Fibroblast of upper back skin (primary cell): ENCODE data around the gene MIPOL1.
A peak's percentile ranks its signal among the peaks of the same experiment; 100 is the strongest.
"Not testable (repeated sequence)": the region's sequence is repeated elsewhere in the genome, so short reads cannot be mapped to it uniquely, and the experiment has no call there.

Experiments used
- DNase-seq: peaks from one replicate; pipeline ENCODE4 v3.0.0-alpha.2; 2013

Gene MIPOL1

GRCh38 chr14:37406095-37406494 is 208.4 kb downstream of the MIPOL1 start:
- no peak for DNase-seq

- DNase-seq, result no peak
These were observed 213.5 kb downstream of the MIPOL1 start for GRCh38 chr14:37411079-37411735.

- DNase-seq, result no peak
These were observed 215.3 kb downstream of the MIPOL1 start for GRCh38 chr14:37413050-37413449.

GRCh38 chr14:37413504-37414003 is 215.8 kb downstream of the MIPOL1 start:
- no peak for DNase-seq

- no peak for DNase-seq
These were observed 218.5 kb downstream of the MIPOL1 start for GRCh38 chr14:37416264-37416663.

- no peak for DNase-seq
These were observed 219.4 kb downstream of the MIPOL1 start for GRCh38 chr14:37417151-37417550.

- no peak for DNase-seq
These were observed 220.1 kb downstream of the MIPOL1 start for GRCh38 chr14:37417833-37418232.

- no peak for DNase-seq
These were observed 222.9 kb downstream of the MIPOL1 start for GRCh38 chr14:37420622-37421021.

- no peak for DNase-seq
These were observed 224.6 kb downstream of the MIPOL1 start for GRCh38 chr14:37422319-37422718.

- no peak for DNase-seq
These were observed 225.0 kb downstream of the MIPOL1 start for GRCh38 chr14:37422748-37423147.

- no peak for DNase-seq
These were observed 231.2 kb downstream of the MIPOL1 start for GRCh38 chr14:37428954-37429353.

- no peak for DNase-seq
These were observed 231.9 kb downstream of the MIPOL1 start for GRCh38 chr14:37429618-37430017.

GRCh38 chr14:37434867-37435266 is 237.1 kb downstream of the MIPOL1 start:
- no peak for DNase-seq

- no peak for DNase-seq
These were observed 238.8 kb downstream of the MIPOL1 start for GRCh38 chr14:37436519-37436918.

- no peak for DNase-seq
These were observed 239.8 kb downstream of the MIPOL1 start for GRCh38 chr14:37437490-37437889.

GRCh38 chr14:37438444-37438843 is 240.7 kb downstream of the MIPOL1 start:
- DNase-seq, result no peak

- DNase-seq, result peak; percentile 62
These were observed 245.7 kb downstream of the MIPOL1 start for GRCh38 chr14:37443461-37443860.

GRCh38 chr14:37447883-37448391 is 250.2 kb downstream of the MIPOL1 start:
- DNase-seq, result no peak

- no peak for DNase-seq
These were observed 254.6 kb downstream of the MIPOL1 start for GRCh38 chr14:37452323-37452722.

- DNase-seq, result no peak
These were observed 256.2 kb downstream of the MIPOL1 start for GRCh38 chr14:37453985-37454384.

GRCh38 chr14:37457334-37457733 is 259.6 kb downstream of the MIPOL1 start:
- no peak for DNase-seq

- DNase-seq, result not testable (repeated sequence)
These were observed 264.7 kb downstream of the MIPOL1 start for GRCh38 chr14:37462426-37462825.

- DNase-seq, result no peak
These were observed 266.6 kb downstream of the MIPOL1 start for GRCh38 chr14:37464192-37464858.

- no peak for DNase-seq
These were observed 268.4 kb downstream of the MIPOL1 start for GRCh38 chr14:37466003-37466622.
